Neural progenitor cell (in vitro differentiated cells): ENCODE results near the gene NFATC2.

Experiments used
- EZH2 ChIP-seq: fragments of 200-600 bp; sonication (generic); IDR thresholded peaks from 2 replicates; pipeline ENCODE4 v1.6.1; 2017; ENCODE audit warnings: antibody characterized with exemption, mild to moderate bottlenecking, moderate library complexity
- TF ChIP-seq, protein P1 (sequence below): fragments of 200-600 bp; sonication (generic); IDR thresholded peaks from 2 replicates; pipeline ENCODE4 v1.5.1; 2017; ENCODE audit warnings: antibody characterized with exemption, mild to moderate bottlenecking

DNA sequence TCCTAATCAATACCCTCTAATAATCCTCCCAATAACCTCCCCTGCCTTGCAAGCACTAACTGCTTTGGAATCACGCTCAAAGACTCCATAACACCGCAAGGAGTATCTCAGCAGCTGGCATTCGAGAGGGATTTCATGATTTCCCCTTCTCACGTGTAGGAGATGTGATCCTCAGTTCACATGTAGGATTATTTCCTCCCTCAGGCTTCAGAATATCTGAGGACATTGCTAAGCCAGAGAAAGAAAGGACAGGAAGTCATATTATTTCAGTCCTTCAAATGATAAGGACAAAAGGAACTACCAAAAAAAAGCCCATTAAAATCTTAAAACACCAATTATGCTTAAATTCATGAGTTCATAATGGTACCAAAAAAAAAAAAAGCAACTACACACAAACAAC, 122.9 kb downstream of the NFATC2 start:
- TF ChIP-seq EZH2: no peak
- TF ChIP-seq, protein P1, sequence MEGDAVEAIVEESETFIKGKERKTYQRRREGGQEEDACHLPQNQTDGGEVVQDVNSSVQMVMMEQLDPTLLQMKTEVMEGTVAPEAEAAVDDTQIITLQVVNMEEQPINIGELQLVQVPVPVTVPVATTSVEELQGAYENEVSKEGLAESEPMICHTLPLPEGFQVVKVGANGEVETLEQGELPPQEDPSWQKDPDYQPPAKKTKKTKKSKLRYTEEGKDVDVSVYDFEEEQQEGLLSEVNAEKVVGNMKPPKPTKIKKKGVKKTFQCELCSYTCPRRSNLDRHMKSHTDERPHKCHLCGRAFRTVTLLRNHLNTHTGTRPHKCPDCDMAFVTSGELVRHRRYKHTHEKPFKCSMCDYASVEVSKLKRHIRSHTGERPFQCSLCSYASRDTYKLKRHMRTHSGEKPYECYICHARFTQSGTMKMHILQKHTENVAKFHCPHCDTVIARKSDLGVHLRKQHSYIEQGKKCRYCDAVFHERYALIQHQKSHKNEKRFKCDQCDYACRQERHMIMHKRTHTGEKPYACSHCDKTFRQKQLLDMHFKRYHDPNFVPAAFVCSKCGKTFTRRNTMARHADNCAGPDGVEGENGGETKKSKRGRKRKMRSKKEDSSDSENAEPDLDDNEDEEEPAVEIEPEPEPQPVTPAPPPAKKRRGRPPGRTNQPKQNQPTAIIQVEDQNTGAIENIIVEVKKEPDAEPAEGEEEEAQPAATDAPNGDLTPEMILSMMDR: no peak
